Neural progenitor cell (in vitro differentiated cells): ENCODE results near the gene DCTN2. TPM values are rescaled to one million over a fixed set of nuclear protein-coding genes. Genes with fewer than 3 reads are reported as not detected.

Experiments
- DNase-seq: peaks from one replicate; pipeline ENCODE4 v3.0.0-alpha.2; 2016; ENCODE audit warnings: low spot score
- H2AFZ ChIP-seq: fragments of 200-600 bp; sonication (generic); replicated peaks from 2 replicates; pipeline ENCODE4 v1.6.1; 2016; ENCODE audit warnings: antibody characterized with exemption
- H3F3A ChIP-seq: fragments of 200-600 bp; sonication (generic); 2 replicates; pipeline ENCODE4 v1.6.1; 2016; ENCODE audit warnings: antibody characterized with exemption, low read depth
- H3K27ac ChIP-seq: fragments of 200-600 bp; sonication (generic); 2 replicates; pipeline ENCODE4 v1.5.1; 2016; ENCODE audit warnings: mild to moderate bottlenecking
- H3K27me3 ChIP-seq: fragments of 200-600 bp; sonication (generic); 2 replicates; pipeline ENCODE4 v1.6.1; 2016; ENCODE audit warnings: mild to moderate bottlenecking, moderate library complexity
- H3K36me3 ChIP-seq: fragments of 200-600 bp; sonication (generic); 2 replicates; pipeline ENCODE4 v1.5.1; 2016
- H3K4me1 ChIP-seq: fragments of 200-600 bp; sonication (generic); 2 replicates; pipeline ENCODE4 v1.6.1; 2016; ENCODE audit warnings: mixed run types
- H3K4me2 ChIP-seq: fragments of 200-600 bp; sonication (generic); 2 replicates; pipeline ENCODE4 v1.6.1; 2016
- H3K4me3 ChIP-seq: fragments of 200-600 bp; sonication (generic); 2 replicates; pipeline ENCODE4 v1.5.1; 2016
- H3K79me2 ChIP-seq: fragments of 200-600 bp; sonication (generic); 2 replicates; pipeline ENCODE4 v1.6.1; 2016; ENCODE audit warnings: low read depth
- H3K9ac ChIP-seq: fragments of 200-600 bp; sonication (generic); 2 replicates; pipeline ENCODE4 v1.6.1; 2016
- H3K9me3 ChIP-seq: fragments of 200-600 bp; sonication (generic); 2 replicates; pipeline ENCODE4 v1.5.1; 2016; ENCODE audit warnings: low read depth
- H4K20me1 ChIP-seq: fragments of 200-600 bp; sonication (generic); 2 replicates; pipeline ENCODE4 v1.6.1; 2016; ENCODE audit warnings: low read depth
- H3K27ac Mint-ChIP-seq: 3 replicates; pipeline ENCODE4 v1.8.0; 2021; ENCODE audit warnings: mixed read lengths
- H3K27me3 Mint-ChIP-seq: 2 replicates; pipeline ENCODE4 v1.8.0; 2022; ENCODE audit warnings: low read depth, mild to moderate bottlenecking, inconsistent platforms, moderate library complexity, mixed read lengths; ENCODE audit not compliant: insufficient read depth
- H3K36me3 Mint-ChIP-seq: 3 replicates; pipeline ENCODE4 v1.8.0; 2021; ENCODE audit warnings: mixed read lengths
- H3K4me1 Mint-ChIP-seq: 3 replicates; pipeline ENCODE4 v1.8.0; 2021; ENCODE audit warnings: mixed read lengths
- H3K4me3 Mint-ChIP-seq: 3 replicates; pipeline ENCODE4 v1.8.0; 2021; ENCODE audit warnings: mild to moderate bottlenecking, moderate library complexity, mixed read lengths
- H3K9me3 Mint-ChIP-seq: 3 replicates; pipeline ENCODE4 v1.8.0; 2020; ENCODE audit warnings: mixed read lengths
- EZH2 ChIP-seq: fragments of 200-600 bp; sonication (generic); IDR thresholded peaks from 2 replicates; pipeline ENCODE4 v1.6.1; 2017; ENCODE audit warnings: antibody characterized with exemption, mild to moderate bottlenecking, moderate library complexity
- EZH2phosphoT487 ChIP-seq: fragments of 200-600 bp; sonication (generic); IDR thresholded peaks from 2 replicates; pipeline ENCODE4 v1.6.1; 2017; ENCODE audit warnings: antibody characterized with exemption
- total RNA-seq: library from RNA; depleted of rRNA; stranded (reverse); fragments of >200 nt; gene quantifications from 2 replicates; pipeline ENCODE4 v1.2.3, GENCODE V29; 2015; ENCODE audit warnings: low replicate concordance
- TF ChIP-seq, protein P1 (sequence below): fragments of 200-600 bp; sonication (generic); IDR thresholded peaks from 2 replicates; pipeline ENCODE4 v1.5.1; 2017; ENCODE audit warnings: antibody characterized with exemption, mild to moderate bottlenecking

Gene DCTN2
- total RNA-seq, 1 donor from 2014 or later, result 147 TPM

DNA sequence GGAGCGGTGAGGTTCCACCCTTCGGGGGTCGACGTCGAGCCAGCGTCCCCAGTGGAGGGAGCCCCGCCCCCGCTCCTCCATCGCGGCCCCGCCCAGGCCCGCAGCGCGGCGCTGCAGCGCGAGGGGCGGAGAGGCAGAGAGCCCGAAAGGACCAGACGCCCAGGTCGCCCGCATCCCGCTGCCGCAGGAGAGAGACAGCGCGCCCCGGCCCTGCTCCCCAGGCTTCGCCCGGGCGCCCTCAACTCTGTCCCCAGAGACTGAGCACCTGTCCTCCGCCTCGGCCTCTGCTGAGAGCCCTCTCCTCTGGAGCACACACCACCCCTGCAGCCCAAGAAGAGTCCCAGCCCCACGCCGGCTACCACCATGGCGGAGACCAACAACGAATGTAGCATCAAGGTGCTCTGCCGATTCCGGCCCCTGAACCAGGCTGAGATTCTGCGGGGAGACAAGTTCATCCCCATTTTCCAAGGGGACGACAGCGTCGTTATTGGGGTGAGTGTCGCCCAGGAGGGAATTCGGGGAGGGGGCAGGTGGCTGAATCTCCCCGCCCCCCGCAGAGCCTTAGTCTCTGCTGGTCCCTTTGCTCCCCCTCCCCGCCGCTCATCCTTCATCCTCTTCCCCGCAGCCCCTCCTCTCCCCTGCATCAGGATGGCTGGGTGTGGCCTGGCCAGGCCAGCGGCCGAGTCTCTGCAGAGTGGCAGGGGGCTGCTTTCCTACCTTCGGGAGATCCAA lies 3.1 kb upstream of the DCTN2 start, which contains the start of gene KIF5A:
Gene KIF5A (plus strand): TSS at position 136 of the 732 bp plus-strand sequence. CDS start 228 bp downstream, at position 364.
- Histone ChIP-seq H3K27ac (no peak within 1 kb of the TSS), H4K20me1 (peaks cover 51% of the 10 kb centered on the region), H3K4me2 (peak within 1 kb of the TSS; percentile 90), H3K36me3 (no peaks in the 10 kb centered on the region), H3K9ac (no peak within 1 kb of the TSS), H2AFZ (peak within 1 kb of the TSS; percentile 91), H3K4me1 (peaks cover 41% of the 10 kb centered on the region), H3K27me3 (peaks cover 24% of the 10 kb centered on the region), H3K4me3 (peak within 1 kb of the TSS; percentile 79), H3K9me3 (no peaks in the 10 kb centered on the region), H3F3A (peaks cover 45% of the 10 kb centered on the region), H3K79me2 (peaks cover 52% of the 10 kb centered on the region)
- no peaks in the 10 kb centered on the region for H3K9me3 Mint-ChIP-seq
- peaks cover 36% of the 10 kb centered on the region for H3K27me3 Mint-ChIP-seq
- peak within 1 kb of the TSS; percentile 87 for H3K4me3 Mint-ChIP-seq
- H3K4me1 Mint-ChIP-seq, result peaks cover 60% of the 10 kb centered on the region
- H3K36me3 Mint-ChIP-seq, result no peaks in the 10 kb centered on the region
- TF ChIP-seq EZH2 (no peak), EZH2phosphoT487 (no peak)
- TF ChIP-seq, protein P1, sequence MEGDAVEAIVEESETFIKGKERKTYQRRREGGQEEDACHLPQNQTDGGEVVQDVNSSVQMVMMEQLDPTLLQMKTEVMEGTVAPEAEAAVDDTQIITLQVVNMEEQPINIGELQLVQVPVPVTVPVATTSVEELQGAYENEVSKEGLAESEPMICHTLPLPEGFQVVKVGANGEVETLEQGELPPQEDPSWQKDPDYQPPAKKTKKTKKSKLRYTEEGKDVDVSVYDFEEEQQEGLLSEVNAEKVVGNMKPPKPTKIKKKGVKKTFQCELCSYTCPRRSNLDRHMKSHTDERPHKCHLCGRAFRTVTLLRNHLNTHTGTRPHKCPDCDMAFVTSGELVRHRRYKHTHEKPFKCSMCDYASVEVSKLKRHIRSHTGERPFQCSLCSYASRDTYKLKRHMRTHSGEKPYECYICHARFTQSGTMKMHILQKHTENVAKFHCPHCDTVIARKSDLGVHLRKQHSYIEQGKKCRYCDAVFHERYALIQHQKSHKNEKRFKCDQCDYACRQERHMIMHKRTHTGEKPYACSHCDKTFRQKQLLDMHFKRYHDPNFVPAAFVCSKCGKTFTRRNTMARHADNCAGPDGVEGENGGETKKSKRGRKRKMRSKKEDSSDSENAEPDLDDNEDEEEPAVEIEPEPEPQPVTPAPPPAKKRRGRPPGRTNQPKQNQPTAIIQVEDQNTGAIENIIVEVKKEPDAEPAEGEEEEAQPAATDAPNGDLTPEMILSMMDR, result peak; percentile 23
- peak; percentile 87 for DNase-seq
- H3K27ac Mint-ChIP-seq, result no peak within 1 kb of the TSS

DNA sequence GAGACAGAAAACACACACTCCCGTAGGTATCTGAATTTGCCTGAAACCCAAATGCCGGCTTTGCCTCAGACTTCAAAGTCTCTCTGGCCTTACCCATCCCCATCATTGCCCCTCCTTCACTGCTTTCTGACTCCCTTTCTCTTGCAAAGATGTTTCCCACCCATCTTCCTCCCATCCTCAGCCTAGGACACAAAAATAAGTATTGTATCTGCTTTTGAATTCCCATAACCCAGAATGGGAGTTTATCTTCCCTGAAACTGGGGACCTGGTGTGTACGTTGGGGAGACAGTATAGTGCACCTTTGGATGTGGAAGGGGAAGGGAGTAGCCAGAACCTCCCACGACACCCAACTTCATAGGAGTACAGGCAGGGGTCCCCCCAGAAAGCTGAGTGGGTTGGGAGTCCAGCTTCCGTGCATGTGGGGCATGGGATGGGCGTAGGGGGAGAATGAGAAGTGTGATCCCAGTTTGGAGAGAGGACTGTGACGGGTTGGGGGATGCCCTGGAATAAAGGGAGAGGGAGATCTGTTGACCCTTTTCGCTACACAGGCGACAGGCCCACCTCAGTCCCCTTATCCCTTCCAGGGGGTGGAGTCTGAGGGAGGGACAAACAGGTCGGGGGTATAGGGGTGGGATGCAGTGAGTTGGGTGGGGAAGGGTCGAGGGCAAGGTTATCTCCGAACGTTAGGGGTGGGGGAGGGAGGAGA lies 2.4 kb upstream of the DCTN2 start:
- Histone ChIP-seq H3F3A (peaks cover 45% of the 10 kb centered on the region), H3K36me3 (no peaks in the 10 kb centered on the region), H3K79me2 (peaks cover 52% of the 10 kb centered on the region), H3K27ac (no peak overlapping the region), H2AFZ (peak overlapping the region; percentile 91), H3K9ac (no peak overlapping the region), H3K9me3 (no peaks in the 10 kb centered on the region), H3K4me1 (peaks cover 41% of the 10 kb centered on the region), H4K20me1 (peaks cover 49% of the 10 kb centered on the region), H3K4me2 (peak overlapping the region; percentile 90), H3K27me3 (peaks cover 24% of the 10 kb centered on the region), H3K4me3 (peak overlapping the region; percentile 79)
- Mint-ChIP-seq H3K27ac (no peak overlapping the region), H3K4me3 (peak overlapping the region; percentile 87), H3K4me1 (peaks cover 60% of the 10 kb centered on the region), H3K36me3 (no peaks in the 10 kb centered on the region), H3K27me3 (peaks cover 35% of the 10 kb centered on the region), H3K9me3 (no peaks in the 10 kb centered on the region)
- TF ChIP-seq, protein P1, result no peak
- TF ChIP-seq EZH2, result no peak
- TF ChIP-seq EZH2phosphoT487, result no peak
- no peak for DNase-seq

DNA sequence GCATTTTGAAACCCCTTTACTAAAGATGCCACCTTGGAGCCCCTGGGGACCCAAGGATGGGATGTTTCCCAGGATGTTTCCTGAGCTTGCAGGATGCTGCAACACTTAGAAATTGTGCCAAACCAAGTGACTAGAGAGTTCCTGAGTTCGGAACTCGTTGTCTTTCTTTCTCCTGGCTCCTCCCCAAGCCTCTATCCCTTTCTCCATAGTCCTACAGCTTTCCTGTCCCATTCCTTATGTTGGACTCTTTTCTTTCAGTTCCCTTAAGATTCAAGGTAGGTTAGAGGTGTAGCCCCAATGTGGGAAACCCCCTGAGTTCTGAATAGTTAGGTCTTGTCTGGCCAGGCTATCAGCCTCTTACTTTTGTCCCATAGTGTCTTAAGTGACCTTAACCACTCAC lies 1.5 kb upstream of the DCTN2 start:
- H3K27me3 ChIP-seq, result peaks cover 24% of the 10 kb centered on the region
- peaks cover 50% of the 10 kb centered on the region for H3K79me2 ChIP-seq
- TF ChIP-seq EZH2, result no peak
- no peak for TF ChIP-seq EZH2phosphoT487
- TF ChIP-seq, protein P1, result no peak
- no peak overlapping the region for H3K9ac ChIP-seq
- DNase-seq, result no peak
- no peak overlapping the region for H3K4me3 ChIP-seq
- H3K9me3 Mint-ChIP-seq, result no peaks in the 10 kb centered on the region
- H3K36me3 Mint-ChIP-seq, result no peaks in the 10 kb centered on the region
- no peak overlapping the region for H2AFZ ChIP-seq
- H3K36me3 ChIP-seq, result no peaks in the 10 kb centered on the region
- H3K27me3 Mint-ChIP-seq, result peaks cover 35% of the 10 kb centered on the region
- H3K4me1 Mint-ChIP-seq, result peaks cover 51% of the 10 kb centered on the region
- H3K27ac ChIP-seq, result no peak overlapping the region
- H4K20me1 ChIP-seq, result peaks cover 46% of the 10 kb centered on the region
- peaks cover 37% of the 10 kb centered on the region for H3F3A ChIP-seq
- peak overlapping the region; percentile 87 for H3K4me3 Mint-ChIP-seq
- no peaks in the 10 kb centered on the region for H3K9me3 ChIP-seq
- no peak overlapping the region for H3K27ac Mint-ChIP-seq
- H3K4me1 ChIP-seq, result peaks cover 34% of the 10 kb centered on the region
- H3K4me2 ChIP-seq, result no peak overlapping the region
